Measurements from ENCODE around the gene HCST.

- TF ChIP-seq POLR2AphosphoS5 (IDR thresholded peaks at IDR 0.05; ENCODE audit: low read depth) (no peak), CTCF (IDR thresholded peaks at IDR 0.05; ENCODE audit: insufficient read depth, low read length) (no peak), GABPA (IDR thresholded peaks at IDR 0.05; ENCODE audit: low read depth) (no peak), REST (IDR thresholded peaks at IDR 0.05; ENCODE audit: insufficient replicate concordance, low read depth) (no peak), SPI1 (IDR thresholded peaks at IDR 0.05; ENCODE audit: borderline replicate concordance, low read depth) (no peak)
Measured at GRCh38 chr19:35911173-35911572, 8.8 kb downstream of the HCST start.

Data from HL-60 (cell line).